ENCODE data around the gene TMX1.
"Not testable (repeated sequence)": the region's sequence is repeated elsewhere in the genome, so short reads cannot be mapped to it uniquely, and the experiment has no call there.

Gene TMX1

GRCh38 chr14:51209457-51209856, 30.6 kb upstream of the TMX1 start:
- H3K9me3 ChIP-seq (replicated peaks in 1 of 11), result no peaks in the 10 kb centered on the region
- no peak overlapping the region for H3K9ac ChIP-seq
- no peaks in the 10 kb centered on the region for H3K27me3 ChIP-seq
- H3K27ac ChIP-seq, result no peak overlapping the region
- H3K4me1 ChIP-seq, result no peaks in the 10 kb centered on the region
- no peak overlapping the region for H3K4me2 ChIP-seq
- H3K36me3 ChIP-seq, result no peaks in the 10 kb centered on the region
- no peaks in the 10 kb centered on the region for H4K20me1 ChIP-seq
- no peak for TF ChIP-seq Cebpa-rat (IDR thresholded peaks at IDR 0.05)
- H3K4me3 ChIP-seq, result no peak overlapping the region

GRCh38 chr14:51210594-51210993, 29.5 kb upstream of the TMX1 start:
- Histone ChIP-seq H3K4me2 (no peak overlapping the region), H3K36me3 (no peaks in the 10 kb centered on the region), H3K9me3 (replicated peaks in 1 of 11) (peaks cover 0 to 4% (median 0%) of the 10 kb centered on the region in 11 experiments; a peak in 1 of 22 replicates), H3K27me3 (no peaks in the 10 kb centered on the region), H3K4me1 (no peaks in the 10 kb centered on the region), H4K20me1 (no peaks in the 10 kb centered on the region), H3K27ac (no peak overlapping the region), H3K9ac (no peak overlapping the region), H3K4me3 (no peak overlapping the region)
- no peak for TF ChIP-seq Cebpa-rat (IDR thresholded peaks at IDR 0.05)

GRCh38 chr14:51211149-51211548, 28.9 kb upstream of the TMX1 start:
- Histone ChIP-seq H3K4me1 (no peaks in the 10 kb centered on the region), H3K27me3 (no peaks in the 10 kb centered on the region), H4K20me1 (no peaks in the 10 kb centered on the region), H3K9ac (no peak overlapping the region), H3K27ac (no peak overlapping the region), H3K36me3 (no peaks in the 10 kb centered on the region), H3K4me3 (no peak overlapping the region), H3K4me2 (no peak overlapping the region), H3K9me3 (replicated peaks in 1 of 11) (peaks cover 0 to 4% (median 0%) of the 10 kb centered on the region in 11 experiments; a peak in 1 of 22 replicates)
- no peak for TF ChIP-seq Cebpa-rat (IDR thresholded peaks at IDR 0.05)

GRCh38 chr14:51216602-51217001, 23.4 kb upstream of the TMX1 start:
- H3K27ac ChIP-seq, result no peak overlapping the region
- no peaks in the 10 kb centered on the region for H4K20me1 ChIP-seq
- no peak overlapping the region for H3K4me2 ChIP-seq
- H3K36me3 ChIP-seq, result 0 out of 22 replicates have a peak, but pooled peaks cover 0 to 1% (median 0%) of the 10 kb centered on the region in 11 experiments
- no peaks in the 10 kb centered on the region for H3K27me3 ChIP-seq
- H3K4me3 ChIP-seq, result no peak overlapping the region
- H3K9me3 ChIP-seq (replicated peaks in 1 of 11), result peaks cover 2 to 8% (median 5%) of the 10 kb centered on the region in 11 experiments; a peak in 21 of 22 replicates
- TF ChIP-seq Cebpa-rat (IDR thresholded peaks at IDR 0.05), result no peak
- H3K9ac ChIP-seq, result no peak overlapping the region
- H3K4me1 ChIP-seq, result no peaks in the 10 kb centered on the region

GRCh38 chr14:51219473-51220448, 20.3 kb upstream of the TMX1 start:
- H3K27me3 ChIP-seq, result no peaks in the 10 kb centered on the region
- H3K4me3 ChIP-seq, result no peak overlapping the region
- H3K27ac ChIP-seq, result no peak overlapping the region
- no peak overlapping the region for H3K4me2 ChIP-seq
- H3K36me3 ChIP-seq, result 0 out of 22 replicates have a peak, but pooled peaks cover 0 to 9% (median 0%) of the 10 kb centered on the region in 11 experiments
- no peaks in the 10 kb centered on the region for H3K4me1 ChIP-seq
- peaks cover 21 to 33% (median 29%) of the 10 kb centered on the region in 11 experiments for H3K9me3 ChIP-seq (replicated peaks in 1 of 11)
- H3K9ac ChIP-seq, result no peak overlapping the region
- TF ChIP-seq Cebpa-rat (IDR thresholded peaks at IDR 0.05), result no peak
- no peaks in the 10 kb centered on the region for H4K20me1 ChIP-seq

- H3K4me3 ChIP-seq, H3K4me1 ChIP-seq, H3K27ac ChIP-seq, H3K4me2 ChIP-seq, H3K27me3 ChIP-seq, H3K9ac ChIP-seq, H3K36me3 ChIP-seq, H4K20me1 ChIP-seq: not testable (repeated sequence)
- peaks cover 21 to 33% (median 29%) of the 10 kb centered on the region in 11 experiments for H3K9me3 ChIP-seq (replicated peaks in 1 of 11)
Measured at GRCh38 chr14:51223463-51223862, 16.6 kb upstream of the TMX1 start.

- Histone ChIP-seq H3K36me3 (0 out of 22 replicates have a peak, but pooled peaks cover 0 to 9% (median 0%) of the 10 kb centered on the region in 11 experiments), H3K27me3 (no peaks in the 10 kb centered on the region), H3K4me2 (no peak overlapping the region), H3K9me3 (replicated peaks in 1 of 11) (peaks cover 21 to 33% (median 29%) of the 10 kb centered on the region in 11 experiments), H3K4me3 (no peak overlapping the region), H3K27ac (no peak overlapping the region), H4K20me1 (no peaks in the 10 kb centered on the region), H3K9ac (no peak overlapping the region), H3K4me1 (no peaks in the 10 kb centered on the region)
- no peak for TF ChIP-seq Cebpa-rat (IDR thresholded peaks at IDR 0.05)
Measured at GRCh38 chr14:51224551-51224950, 15.5 kb upstream of the TMX1 start.

- Histone ChIP-seq H3K27me3 (no peaks in the 10 kb centered on the region), H3K9me3 (replicated peaks in 1 of 11) (peaks cover 21 to 33% (median 29%) of the 10 kb centered on the region in 11 experiments), H3K4me1 (no peaks in the 10 kb centered on the region), H3K9ac (no peak overlapping the region), H3K36me3 (0 out of 22 replicates have a peak, but pooled peaks cover 0 to 9% (median 0%) of the 10 kb centered on the region in 11 experiments), H3K4me2 (no peak overlapping the region), H3K4me3 (no peak overlapping the region), H3K27ac (no peak overlapping the region), H4K20me1 (no peaks in the 10 kb centered on the region)
- no peak for TF ChIP-seq Cebpa-rat (IDR thresholded peaks at IDR 0.05)
Measured at GRCh38 chr14:51225751-51226150, 14.3 kb upstream of the TMX1 start.

- Histone ChIP-seq H3K4me1 (no peaks in the 10 kb centered on the region), H4K20me1 (no peaks in the 10 kb centered on the region), H3K4me3 (no peak overlapping the region), H3K27me3 (no peaks in the 10 kb centered on the region), H3K4me2 (no peak overlapping the region), H3K27ac (no peak overlapping the region), H3K9me3 (replicated peaks in 1 of 11) (peaks cover 0 to 10% (median 6%) of the 10 kb centered on the region in 11 experiments; a peak in 16 of 22 replicates), H3K36me3 (no peaks in the 10 kb centered on the region), H3K9ac (no peak overlapping the region)
- no peak for TF ChIP-seq Cebpa-rat (IDR thresholded peaks at IDR 0.05)
Measured at GRCh38 chr14:51228391-51228790, 11.7 kb upstream of the TMX1 start.
